B cell (primary cell): ENCODE measurements around the gene ARHGDIA. TPM values are rescaled to one million over a fixed set of nuclear protein-coding genes. Genes with fewer than 3 reads are reported as not detected.

Experiments used
- ATAC-seq: fragments of 200-7000 bp; cut with Tn5 transposase; one replicate; pipeline ENCODE4 v1.10.0; 2021; ENCODE audit warnings: low read depth, mild to moderate bottlenecking, moderate number of reproducible peaks, moderate library complexity
- CTCF ChIA-PET: fragments of 350-600 bp; sonication (Branson Sonifier 250); formaldehyde crosslinking; loops from one replicate; lab custom pipeline; 2021; ENCODE audit warnings: antibody characterized with exemption, inconsistent platforms; lab: Charles Lee
- POLR2A ChIA-PET: fragments of 350-600 bp; sonication (Branson Sonifier 250); formaldehyde crosslinking; loops from one replicate; lab custom pipeline; 2021; ENCODE audit warnings: antibody characterized with exemption; lab: Charles Lee
- DNase-seq: peaks from one replicate; pipeline ENCODE4 v3.0.0; 2013
- H2AFZ ChIP-seq: 2 replicates; pipeline ENCODE4 v1.6.1; 2012; ENCODE audit warnings: mild to moderate bottlenecking, low read depth, low read length; ENCODE audit not compliant: insufficient read depth, poor library complexity, severe bottlenecking
- H3K27ac ChIP-seq, 2 donors: 1 replicate in 1 of 2; 2 replicates in 1 of 2; pipeline ENCODE4 v1.5.1; 2012 to 2013; ENCODE audit warnings: low read length in 2 of 2, mild to moderate bottlenecking in 2 of 2, moderate library complexity in 1 of 2
- H3K27me3 ChIP-seq, 4 experiments: fragments of 200-600 bp in 1 of 4; sonication (generic) in 1 of 4; replicated peaks in 1 of 4; 1 replicate in 2 of 4; 2 replicates in 2 of 4; pipeline versions ENCODE4 v1.6.1 to v1.7.0; 2013 to 2016; ENCODE audit warnings: low read length in 3 of 4, mild to moderate bottlenecking in 2 of 4, mixed read lengths in 1 of 4, moderate library complexity in 1 of 4; ENCODE audit not compliant: insufficient read depth in 4 of 4, control insufficient read depth in 3 of 4; ENCODE audit errors: control extremely low read depth in 1 of 4
- H3K36me3 ChIP-seq, 2 experiments: replicated peaks in 1 of 2; 1 replicate in 1 of 2; 2 replicates in 1 of 2; pipeline versions ENCODE4 v1.6.1 to v1.7.1; 2013; ENCODE audit warnings: low read length in 1 of 2; ENCODE audit not compliant: insufficient read depth in 2 of 2, control insufficient read depth in 1 of 2; ENCODE audit errors: control extremely low read depth in 1 of 2, extremely low read depth in 1 of 2
- H3K4me1 ChIP-seq, 2 donors: fragments of 200-600 bp in 1 of 2; sonication (generic) in 1 of 2; 1 replicate in 1 of 2; 2 replicates in 1 of 2; pipeline versions ENCODE4 v1.5.1 to v1.6.1; 2013 to 2017; ENCODE audit warnings: low read length in 2 of 2; ENCODE audit not compliant: control insufficient read depth in 2 of 2, insufficient read depth in 2 of 2
- H3K4me2 ChIP-seq: replicated peaks from 2 replicates; pipeline ENCODE3; 2012; ENCODE audit warnings: mild to moderate bottlenecking, low read depth, low read length; ENCODE audit not compliant: poor library complexity, severe bottlenecking
- H3K4me3 ChIP-seq, 5 experiments: fragments of 200-600 bp in 1 of 5; sonication (generic) in 1 of 5; 1 replicate in 3 of 5; 2 replicates in 2 of 5; pipeline versions ENCODE4 v1.5.1 to v1.7.0; 2011 to 2016; ENCODE audit warnings: low read length in 4 of 5, mild to moderate bottlenecking in 4 of 5, low read depth in 2 of 5, control low read depth in 1 of 5, moderate library complexity in 1 of 5; ENCODE audit not compliant: insufficient read depth in 1 of 5; ENCODE audit errors: control extremely low read depth in 1 of 5, extremely low read depth in 1 of 5
- H3K79me2 ChIP-seq: fragments of 200-600 bp; sonication (generic); one replicate; pipeline ENCODE4 v1.6.0; 2016; ENCODE audit warnings: low read length; ENCODE audit not compliant: control insufficient read depth, insufficient read depth
- H3K9ac ChIP-seq: fragments of 200-600 bp; sonication (generic); 2 replicates; pipeline ENCODE4 v1.6.1; 2017; ENCODE audit warnings: mild to moderate bottlenecking, low read length, moderate library complexity
- H3K9me3 ChIP-seq, 3 donors: one replicate each; pipeline versions ENCODE4 v1.6.1 to v1.7.1; 2013; ENCODE audit warnings: low read length in 2 of 3; ENCODE audit not compliant: control insufficient read depth in 2 of 3, insufficient read depth in 1 of 3; ENCODE audit errors: control extremely low read depth in 1 of 3
- H4K20me1 ChIP-seq: 2 replicates; pipeline ENCODE4 v1.6.0; 2012; ENCODE audit warnings: mild to moderate bottlenecking, low read length; ENCODE audit not compliant: insufficient read depth, control insufficient read depth, poor library complexity, severe bottlenecking
- H3K27ac Mint-ChIP-seq: one replicate; pipeline ENCODE4 v1.8.0; 2021; ENCODE audit warnings: mixed read lengths
- H3K27me3 Mint-ChIP-seq: one replicate; pipeline ENCODE4 v1.8.0; 2021; ENCODE audit warnings: mixed read lengths
- H3K4me1 Mint-ChIP-seq: one replicate; pipeline ENCODE4 v1.8.0; 2021; ENCODE audit warnings: mixed read lengths
- H3K4me3 Mint-ChIP-seq: one replicate; pipeline ENCODE4 v1.8.0; 2021; ENCODE audit warnings: mixed read lengths
- H3K9me3 Mint-ChIP-seq: one replicate; pipeline ENCODE4 v1.8.0; 2022; ENCODE audit warnings: mixed read lengths; ENCODE audit not compliant: insufficient read depth
- CTCF ChIP-seq: fragments of 200-600 bp; IDR thresholded peaks from one replicate; pipeline ENCODE4 v1.8.0; 2022; ENCODE audit warnings: antibody characterized with exemption, mild to moderate bottlenecking
- EZH2 ChIP-seq: IDR thresholded peaks from 2 replicates; pipeline ENCODE4 v1.6.1; 2012; ENCODE audit warnings: borderline replicate concordance, low read depth, mild to moderate bottlenecking, moderate library complexity, low read length; ENCODE audit not compliant: insufficient read depth, poor library complexity, severe bottlenecking
- WGBS: methylation state at CpG from one replicate; pipeline ENCODE4 v1.1.5; 2013; ENCODE audit warnings: missing lambda C conversion rate; ENCODE audit not compliant: insufficient coverage; 5-methylcytosine and 5-hydroxymethylcytosine counted together
- intact Hi-C: fragments of 100-400 bp; cut with micrococcal nuclease; formaldehyde crosslinking; loops from one replicate; pipeline ENCODE4 v1.10.0; 2022
- polyA plus RNA-seq: library from polyadenylated mRNA; depleted of rRNA; stranded (reverse); fragments of >200 nt; gene quantifications from 2 replicates; pipeline ENCODE4 v1.2.3, GENCODE V29; 2012
- total RNA-seq, 2 donors: library from RNA; stranded (reverse); fragments of 120-200 nt in 1 of 2; gene quantifications; 1 replicate in 1 of 2; 2 replicates in 1 of 2; pipeline versions ENCODE4 v1.2.3 to v1.2.4, GENCODE V29; 2013 to 2022

Gene ARHGDIA
- total and polyA plus RNA-seq, 2 donors (not counting 1 experiment from before 2014, with no cell fraction given), result 262 to 510 TPM

GRCh38 chr17:81888105-81888987 lies 17.2 kb upstream of the ARHGDIA start:
- no peaks in the 10 kb centered on the region for H3K27me3 ChIP-seq
- 98% methylated on average over 41 of the region's 44 CpGs for WGBS
- H2AFZ ChIP-seq, result no peak overlapping the region
- intact Hi-C loops, result no loop called here
- DNase-seq (no peak), ATAC-seq (no peak)
- Mint-ChIP-seq H3K4me3 (peak overlapping the region; percentile 63), H3K9me3 (no peaks in the 10 kb centered on the region), H3K4me1 (peaks cover 17% of the 10 kb centered on the region), H3K27ac (no peak overlapping the region), H3K27me3 (no peaks in the 10 kb centered on the region)
- H3K4me2 ChIP-seq, result no peak overlapping the region
- peaks cover 10 to 22% of the 10 kb centered on the region in 2 donors for H3K4me1 ChIP-seq
- peaks cover 0 to 54% of the 10 kb centered on the region in 2 experiments for H3K36me3 ChIP-seq
- no peak overlapping the region for H3K9ac ChIP-seq
- ChIA-PET CTCF (interaction anchor here (0.6 kb wide), 1 partner anchor 876 kb away, joined by 3 read pairs; no protein-coding TSS in a partner anchor), POLR2A (interaction anchor here (0.6 to 1.4 kb wide), 2 partner anchors 11 to 18 kb away, joined by 3 to 4 read pairs; no protein-coding TSS in a partner anchor)
- peaks cover 46% of the 10 kb centered on the region for H3K79me2 ChIP-seq
- no peak overlapping the region for H3K27ac ChIP-seq
- H3K9me3 ChIP-seq, result no peaks in the 10 kb centered on the region
- H4K20me1 ChIP-seq, result peaks cover 16% of the 10 kb centered on the region
- TF ChIP-seq EZH2 (no peak), CTCF (no peak)
- H3K4me3 ChIP-seq, result no peak overlapping the region
